Endothelial cell (in vitro differentiated cells): ENCODE measurements around the gene ARHGEF17. TPM values are rescaled to one million over a fixed set of nuclear protein-coding genes. Genes with fewer than 3 reads are reported as not detected.

ENCODE experiments used
- DNase-seq: peaks from one replicate; pipeline ENCODE4 v3.0.0; 2021; ENCODE audit warnings: low spot score
- H3K27ac Mint-ChIP-seq: one replicate; pipeline ENCODE4 v1.8.0; 2021; ENCODE audit warnings: mixed read lengths, inconsistent platforms; ENCODE audit not compliant: unreplicated experiment
- H3K27me3 Mint-ChIP-seq: one replicate; pipeline ENCODE4 v1.8.0; 2021; ENCODE audit warnings: mild to moderate bottlenecking, moderate library complexity, mixed read lengths, inconsistent platforms; ENCODE audit not compliant: unreplicated experiment
- H3K36me3 Mint-ChIP-seq: one replicate; pipeline ENCODE4 v1.8.0; 2021; ENCODE audit warnings: mild to moderate bottlenecking, low read depth, mixed read lengths, inconsistent platforms; ENCODE audit not compliant: unreplicated experiment
- H3K4me1 Mint-ChIP-seq: one replicate; pipeline ENCODE4 v1.8.0; 2021; ENCODE audit warnings: mild to moderate bottlenecking, mixed read lengths, inconsistent platforms; ENCODE audit not compliant: unreplicated experiment
- H3K4me3 Mint-ChIP-seq: one replicate; pipeline ENCODE4 v1.8.0; 2021; ENCODE audit warnings: mild to moderate bottlenecking, mixed read lengths, inconsistent platforms; ENCODE audit not compliant: unreplicated experiment
- H3K9me3 Mint-ChIP-seq: one replicate; pipeline ENCODE4 v1.8.0; 2021; ENCODE audit warnings: mixed read lengths, inconsistent platforms; ENCODE audit not compliant: unreplicated experiment
- CTCF ChIP-seq: fragments of 200-600 bp; sonication (generic); IDR thresholded peaks from one replicate; pipeline ENCODE4 v1.5.0; 2021; ENCODE audit warnings: antibody characterized with exemption; ENCODE audit not compliant: unreplicated experiment
- total RNA-seq: library from RNA; stranded (reverse); fragmentation: NEBNext Ultra II Directional; extraction: Animal tissue kit (Norgen Biotek cat#: 25700); gene quantifications from one replicate; pipeline ENCODE4 v1.2.1, GENCODE V29; 2021; ENCODE audit not compliant: unreplicated experiment

ARHGEF17 gene
- total RNA-seq, 1 donor from 2014 or later: 93.3 TPM

GRCh38 chr11:73399636-73400035, 91.6 kb downstream of the ARHGEF17 start:
- no peak for TF ChIP-seq CTCF
- peaks cover 7% of the 10 kb centered on the region for H3K36me3 Mint-ChIP-seq
- peaks cover 4% of the 10 kb centered on the region for H3K4me1 Mint-ChIP-seq
- no peaks in the 10 kb centered on the region for H3K9me3 Mint-ChIP-seq
- peaks cover 11% of the 10 kb centered on the region for H3K27me3 Mint-ChIP-seq
- H3K4me3 Mint-ChIP-seq: no peak overlapping the region
- no peak overlapping the region for H3K27ac Mint-ChIP-seq
- no peak for DNase-seq

- Mint-ChIP-seq H3K36me3 (peaks cover 10% of the 10 kb centered on the region), H3K9me3 (no peaks in the 10 kb centered on the region), H3K4me3 (no peak overlapping the region), H3K4me1 (peaks cover 4% of the 10 kb centered on the region), H3K27me3 (peaks cover 9% of the 10 kb centered on the region), H3K27ac (no peak overlapping the region)
- no peak for DNase-seq
- TF ChIP-seq CTCF: no peak
These were observed 92.2 kb downstream of the ARHGEF17 start for GRCh38 chr11:73400293-73400692.

DNA sequence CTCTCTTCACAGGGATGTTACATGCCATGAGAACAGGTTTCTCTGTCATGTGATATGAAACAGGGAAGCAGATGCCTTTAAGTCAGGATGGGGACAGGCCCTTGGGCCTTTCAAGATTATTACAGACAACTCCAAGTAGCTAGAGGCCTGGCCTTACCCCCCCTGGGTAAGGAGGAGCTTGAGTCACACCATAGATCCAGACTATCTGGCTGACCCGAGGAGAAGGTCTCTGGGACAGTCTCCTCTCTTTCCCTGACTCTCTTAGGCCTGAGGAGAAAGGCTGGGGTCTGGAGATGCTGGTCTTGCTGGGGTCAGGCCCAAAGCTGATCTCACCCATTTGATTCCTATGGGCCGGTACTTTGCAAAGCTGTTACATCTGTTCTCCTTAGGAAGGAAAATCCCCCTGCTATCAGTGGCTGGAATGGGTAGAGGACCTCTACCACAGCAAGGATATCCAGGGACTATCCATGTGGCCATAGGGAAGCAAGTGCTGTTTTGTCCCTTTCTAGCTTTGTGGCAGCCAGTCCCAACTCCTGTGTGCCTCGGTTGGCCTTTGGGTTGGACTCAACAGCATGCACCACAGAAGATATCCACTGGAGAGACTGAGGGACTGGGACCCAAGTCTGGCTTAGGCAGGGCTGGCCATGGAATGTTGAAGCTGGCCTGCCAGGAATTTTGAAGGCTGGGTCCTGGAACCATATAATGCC, 93.3 kb downstream of the ARHGEF17 start:
- H3K27ac Mint-ChIP-seq: no peak overlapping the region
- peaks cover 4% of the 10 kb centered on the region for H3K4me1 Mint-ChIP-seq
- peaks cover 10% of the 10 kb centered on the region for H3K36me3 Mint-ChIP-seq
- no peaks in the 10 kb centered on the region for H3K9me3 Mint-ChIP-seq
- H3K4me3 Mint-ChIP-seq: no peak overlapping the region
- no peak for TF ChIP-seq CTCF
- H3K27me3 Mint-ChIP-seq: peaks cover 9% of the 10 kb centered on the region
- DNase-seq: no peak

GRCh38 chr11:73401924-73402833, 94.1 kb downstream of the ARHGEF17 start:
- no peak for TF ChIP-seq CTCF
- no peak overlapping the region for H3K27ac Mint-ChIP-seq
- no peak overlapping the region for H3K4me3 Mint-ChIP-seq
- H3K4me1 Mint-ChIP-seq: peaks cover 4% of the 10 kb centered on the region
- peaks cover 7% of the 10 kb centered on the region for H3K27me3 Mint-ChIP-seq
- no peak for DNase-seq
- H3K36me3 Mint-ChIP-seq: peaks cover 6% of the 10 kb centered on the region
- no peaks in the 10 kb centered on the region for H3K9me3 Mint-ChIP-seq

DNA sequence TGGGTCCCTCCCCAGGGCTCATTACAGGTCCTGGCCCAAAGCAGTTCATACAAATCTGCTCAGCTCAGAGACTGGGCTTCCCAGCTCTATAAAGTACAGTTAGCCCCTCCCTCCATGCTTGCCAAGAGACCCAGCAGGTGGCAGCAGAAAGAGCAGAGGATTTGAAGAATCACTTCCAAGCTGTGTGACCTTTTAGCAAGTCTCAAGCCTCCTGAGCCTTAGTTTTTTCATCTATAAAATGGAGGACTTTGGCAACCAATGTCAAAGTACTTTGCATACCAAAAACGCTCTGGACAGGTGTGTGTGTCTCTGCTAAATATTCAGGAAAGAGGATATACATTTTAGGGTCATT, 94.7 kb downstream of the ARHGEF17 start:
- no peak overlapping the region for H3K4me3 Mint-ChIP-seq
- no peak for DNase-seq
- peaks cover 3% of the 10 kb centered on the region for H3K36me3 Mint-ChIP-seq
- H3K4me1 Mint-ChIP-seq: peaks cover 4% of the 10 kb centered on the region
- H3K27ac Mint-ChIP-seq: no peak overlapping the region
- H3K9me3 Mint-ChIP-seq: no peaks in the 10 kb centered on the region
- TF ChIP-seq CTCF: no peak
- peaks cover 4% of the 10 kb centered on the region for H3K27me3 Mint-ChIP-seq
